LNCaP clone FGC (cell line): ENCODE results near the gene TSNAXIP1.
A peak's percentile ranks its signal among the peaks of the same experiment; 100 is the strongest.
"Not testable (repeated sequence)": the region's sequence is repeated elsewhere in the genome, so short reads cannot be mapped to it uniquely, and the experiment has no call there.

Experiments used
- DNase-seq: peaks from one replicate; pipeline ENCODE4 v3.0.0-alpha.2; 2011; ENCODE audit warnings: low read depth
- H3K4me3 ChIP-seq: 2 replicates; pipeline ENCODE4 v1.5.1; 2011; ENCODE audit warnings: mild to moderate bottlenecking, low read depth, low read length, control low read depth
- TF ChIP-seq, protein P1 (sequence below): IDR thresholded peaks from 2 replicates; pipeline ENCODE4 v1.5.1; 2012; ENCODE audit warnings: mild to moderate bottlenecking; ENCODE audit not compliant: control insufficient read depth, insufficient read depth; ENCODE audit errors: extremely low read depth

Gene TSNAXIP1

DNA sequence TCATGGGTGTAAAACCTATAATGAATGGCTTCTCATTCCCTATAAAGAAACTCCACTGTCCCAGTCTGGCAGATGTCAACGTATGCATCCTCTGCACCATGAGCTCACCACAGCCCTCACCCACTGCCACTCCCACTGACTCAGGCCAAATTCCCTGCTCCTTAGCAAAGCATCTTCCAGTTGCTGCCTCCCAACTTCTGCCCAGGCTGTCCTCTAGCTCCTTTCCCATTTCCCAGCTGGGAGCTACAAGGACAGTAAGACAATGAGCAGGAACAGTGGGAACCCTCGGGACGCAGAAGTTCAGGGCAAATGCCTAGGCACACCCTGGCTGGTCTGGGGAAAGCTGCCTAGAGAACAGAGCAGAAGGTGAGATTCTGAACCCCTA lies 26.3 kb downstream of the TSNAXIP1 start:
- TF ChIP-seq, protein P1, sequence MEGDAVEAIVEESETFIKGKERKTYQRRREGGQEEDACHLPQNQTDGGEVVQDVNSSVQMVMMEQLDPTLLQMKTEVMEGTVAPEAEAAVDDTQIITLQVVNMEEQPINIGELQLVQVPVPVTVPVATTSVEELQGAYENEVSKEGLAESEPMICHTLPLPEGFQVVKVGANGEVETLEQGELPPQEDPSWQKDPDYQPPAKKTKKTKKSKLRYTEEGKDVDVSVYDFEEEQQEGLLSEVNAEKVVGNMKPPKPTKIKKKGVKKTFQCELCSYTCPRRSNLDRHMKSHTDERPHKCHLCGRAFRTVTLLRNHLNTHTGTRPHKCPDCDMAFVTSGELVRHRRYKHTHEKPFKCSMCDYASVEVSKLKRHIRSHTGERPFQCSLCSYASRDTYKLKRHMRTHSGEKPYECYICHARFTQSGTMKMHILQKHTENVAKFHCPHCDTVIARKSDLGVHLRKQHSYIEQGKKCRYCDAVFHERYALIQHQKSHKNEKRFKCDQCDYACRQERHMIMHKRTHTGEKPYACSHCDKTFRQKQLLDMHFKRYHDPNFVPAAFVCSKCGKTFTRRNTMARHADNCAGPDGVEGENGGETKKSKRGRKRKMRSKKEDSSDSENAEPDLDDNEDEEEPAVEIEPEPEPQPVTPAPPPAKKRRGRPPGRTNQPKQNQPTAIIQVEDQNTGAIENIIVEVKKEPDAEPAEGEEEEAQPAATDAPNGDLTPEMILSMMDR, result no peak
- H3K4me3 ChIP-seq, result peak overlapping the region; percentile 73
- DNase-seq, result no peak

DNA sequence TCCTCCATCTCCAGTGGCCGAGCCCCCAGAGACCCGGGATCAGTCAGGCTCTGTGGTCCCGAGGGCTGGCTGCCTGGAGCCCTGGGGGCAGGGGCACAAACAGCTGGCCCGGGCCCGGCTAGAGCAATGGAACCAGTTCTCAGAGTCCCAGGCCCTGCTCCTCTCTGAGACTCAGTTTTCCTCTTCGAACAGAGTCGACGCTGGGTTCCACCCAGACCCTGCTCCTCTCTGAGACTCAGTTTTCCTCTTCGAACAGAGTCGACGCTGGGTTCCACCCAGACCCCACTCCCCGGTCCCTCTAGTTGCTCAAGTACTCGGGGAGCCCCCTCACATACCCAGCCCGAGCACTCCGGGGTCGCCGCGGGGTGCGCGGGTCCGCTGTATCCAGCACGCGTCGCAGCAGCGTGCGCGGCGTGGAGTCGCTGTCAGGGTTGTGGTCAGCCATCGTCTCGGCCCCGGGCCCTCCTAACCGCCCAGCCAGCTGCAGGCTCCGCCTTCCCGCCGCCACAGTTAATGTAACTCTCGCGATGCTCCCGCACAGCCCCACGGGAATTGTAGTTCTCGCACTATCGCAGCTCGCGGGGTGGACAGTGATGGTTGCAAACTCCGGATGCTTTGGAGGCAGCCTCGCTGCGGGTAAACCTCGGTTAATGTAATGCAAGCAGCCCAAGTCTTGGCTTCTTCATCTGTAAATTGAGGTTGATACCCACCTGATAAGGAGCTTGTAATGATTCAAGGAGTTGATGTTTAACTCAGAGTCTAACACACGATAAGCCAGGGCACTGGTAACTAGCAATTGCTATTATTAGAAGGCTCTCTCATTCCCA lies 26.9 kb downstream of the TSNAXIP1 start:
- H3K4me3 ChIP-seq, result peak overlapping the region; percentile 73
- peak; percentile 47 for DNase-seq
- TF ChIP-seq, protein P1, result no peak

DNA sequence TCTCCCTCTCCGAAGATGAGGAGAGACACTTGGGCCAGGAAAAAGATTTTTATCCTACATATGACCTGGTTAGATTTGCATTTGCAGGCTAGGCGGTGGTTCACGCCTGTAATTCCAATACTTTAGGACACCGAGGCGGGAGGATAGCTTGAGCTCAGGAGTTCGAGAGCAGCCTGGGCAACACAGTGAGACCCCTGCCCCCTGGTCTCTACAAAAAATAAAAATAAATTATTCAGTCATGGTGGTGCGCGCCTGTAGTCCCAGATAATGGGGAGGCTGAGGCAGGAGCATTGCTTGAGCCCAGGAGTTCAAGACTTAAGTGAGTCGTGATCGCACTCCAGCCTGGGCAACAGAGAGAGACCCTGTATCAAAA lies 27.5 kb downstream of the TSNAXIP1 start:
- DNase-seq, result no peak
- H3K4me3 ChIP-seq, result peak overlapping the region; percentile 73
- TF ChIP-seq, protein P1, result no peak

DNA sequence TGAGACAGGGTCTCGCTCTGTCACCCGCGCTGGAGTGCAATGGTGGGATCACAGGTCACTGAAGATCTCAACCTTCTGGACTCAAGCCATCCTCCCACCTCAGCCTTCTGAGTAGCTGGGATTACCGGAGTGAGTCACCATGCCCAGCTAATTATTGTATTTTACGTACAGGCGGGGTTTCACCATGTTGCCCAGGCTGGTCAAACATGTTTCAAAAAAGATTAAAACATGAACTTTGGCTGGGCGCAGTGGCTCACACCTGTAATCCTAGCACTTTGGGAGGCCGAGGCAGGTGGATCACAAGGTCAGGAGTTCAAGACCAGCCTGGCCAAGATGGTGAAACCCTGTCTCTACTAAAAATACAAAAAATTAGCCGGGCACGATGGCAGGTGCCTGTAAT lies 30.5 kb downstream of the TSNAXIP1 start:
- not testable (repeated sequence) for DNase-seq, H3K4me3 ChIP-seq

DNA sequence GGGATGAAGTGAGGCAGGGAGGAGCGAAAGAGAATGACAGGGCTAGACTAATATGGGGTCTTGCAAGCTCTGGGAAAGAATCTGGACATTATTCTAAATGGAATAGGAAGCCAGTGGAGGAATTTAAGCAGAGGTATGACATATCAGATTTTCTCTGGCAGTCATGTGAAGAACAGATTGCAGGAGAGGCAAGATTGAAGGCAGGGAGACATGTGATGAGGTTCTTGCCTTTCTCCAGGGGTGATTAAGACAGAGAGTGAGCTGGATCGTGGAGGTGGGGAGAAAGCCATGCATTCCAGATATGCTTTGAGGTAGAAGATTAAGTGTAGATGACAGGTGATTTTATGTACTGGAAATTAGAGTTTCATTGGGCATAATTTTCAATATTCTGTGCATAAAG lies 31.1 kb downstream of the TSNAXIP1 start:
- DNase-seq, result no peak
- TF ChIP-seq, protein P1, result no peak
- H3K4me3 ChIP-seq, result no peak overlapping the region

DNA sequence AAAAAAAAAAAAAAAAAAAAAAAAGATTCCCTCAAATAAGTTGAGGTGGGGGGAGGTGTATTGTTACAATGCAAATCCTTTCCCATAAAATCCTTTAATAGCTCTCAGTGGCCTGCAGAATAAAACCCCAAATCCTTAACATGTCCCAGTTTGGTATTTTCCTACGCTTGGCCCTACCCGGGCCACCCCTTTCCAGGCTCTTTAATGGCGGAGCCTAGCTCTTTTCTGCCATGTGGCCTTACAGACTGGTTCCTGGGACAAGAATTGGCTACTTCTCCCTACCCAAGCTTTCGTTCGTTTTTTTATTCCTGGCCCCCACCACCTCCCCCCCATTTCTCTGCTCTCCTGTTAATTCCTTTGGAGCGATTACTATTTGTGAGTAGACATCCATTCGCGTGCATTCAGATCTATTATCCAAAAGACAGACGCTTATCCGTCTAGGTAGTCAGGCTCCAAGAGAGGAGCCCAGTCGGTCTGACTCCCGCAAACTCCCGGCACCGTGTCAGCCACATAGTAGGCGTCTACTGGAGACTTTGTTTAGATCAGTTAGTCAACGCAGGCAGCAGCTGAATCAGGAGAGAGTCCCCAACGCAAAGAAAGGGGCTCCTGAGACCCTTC lies 34.6 kb downstream of the TSNAXIP1 start:
- TF ChIP-seq, protein P1, result no peak
- DNase-seq, result no peak
- H3K4me3 ChIP-seq, result peak overlapping the region; percentile 76

DNA sequence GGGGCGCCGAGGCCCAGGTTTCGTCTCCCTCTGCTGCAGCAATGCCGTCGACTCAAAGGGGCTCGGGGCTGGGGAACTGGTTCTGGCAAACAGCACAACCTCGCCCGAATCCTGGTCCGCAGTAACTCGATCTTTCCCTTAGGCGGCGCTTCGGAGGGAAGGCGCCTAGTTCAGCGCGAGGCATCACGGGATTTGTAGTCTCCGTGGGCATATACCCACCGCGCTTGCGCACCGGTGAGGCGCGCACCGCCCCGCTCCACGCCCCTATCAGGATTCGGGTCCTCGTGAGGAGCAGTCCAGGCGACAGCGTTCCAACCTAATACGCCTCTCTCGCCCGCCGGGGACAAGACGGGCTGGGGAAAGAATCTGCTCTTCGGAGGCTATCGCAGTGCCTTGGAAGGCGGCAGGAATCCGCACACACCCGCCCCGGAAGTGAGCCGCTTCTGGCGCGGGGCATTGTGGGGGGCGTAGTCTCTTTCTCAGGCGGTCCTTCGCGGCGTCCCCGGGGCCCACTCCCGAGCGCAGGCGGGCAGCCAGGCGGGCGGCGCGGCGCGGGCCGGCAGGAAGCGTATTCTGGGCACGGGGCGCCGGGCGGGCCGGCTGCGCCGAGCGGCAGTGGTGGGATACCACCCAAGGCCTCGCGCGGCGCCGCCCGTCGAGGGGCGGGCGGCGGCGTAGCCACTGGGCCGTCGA lies 35.3 kb downstream of the TSNAXIP1 start, which contains the start of gene THAP11:
Gene THAP11 (plus strand): TSS at position 505 of the 693 bp plus-strand sequence. CDS start 235 bp downstream, outside the sequence.
- DNase-seq, result peak; percentile 88
- H3K4me3 ChIP-seq, result peak within 1 kb of the TSS; percentile 76
- TF ChIP-seq, protein P1, result peak; percentile 89
